Fibroblast of pulmonary artery (primary cell): Measurements from ENCODE around the gene PPP1CA.
"Not testable (repeated sequence)": the region's sequence is repeated elsewhere in the genome, so short reads cannot be mapped to it uniquely, and the experiment has no call there.

ENCODE experiments used
- DNase-seq: peaks from one replicate; pipeline ENCODE4 v3.0.0-alpha.2; 2010; ENCODE audit warnings: low read depth
- H3K4me3 ChIP-seq: replicated peaks from 2 replicates; pipeline ENCODE4 v1.5.1; 2011; ENCODE audit warnings: low read depth, mild to moderate bottlenecking, control low read depth, low read length, moderate library complexity
- TF ChIP-seq, protein P1 (sequence below): IDR thresholded peaks from 2 replicates; pipeline ENCODE4 v1.5.1; 2011; ENCODE audit warnings: mild to moderate bottlenecking, control low read depth, low read length, inconsistent platforms; ENCODE audit errors: missing control alignments

Gene PPP1CA

DNA sequence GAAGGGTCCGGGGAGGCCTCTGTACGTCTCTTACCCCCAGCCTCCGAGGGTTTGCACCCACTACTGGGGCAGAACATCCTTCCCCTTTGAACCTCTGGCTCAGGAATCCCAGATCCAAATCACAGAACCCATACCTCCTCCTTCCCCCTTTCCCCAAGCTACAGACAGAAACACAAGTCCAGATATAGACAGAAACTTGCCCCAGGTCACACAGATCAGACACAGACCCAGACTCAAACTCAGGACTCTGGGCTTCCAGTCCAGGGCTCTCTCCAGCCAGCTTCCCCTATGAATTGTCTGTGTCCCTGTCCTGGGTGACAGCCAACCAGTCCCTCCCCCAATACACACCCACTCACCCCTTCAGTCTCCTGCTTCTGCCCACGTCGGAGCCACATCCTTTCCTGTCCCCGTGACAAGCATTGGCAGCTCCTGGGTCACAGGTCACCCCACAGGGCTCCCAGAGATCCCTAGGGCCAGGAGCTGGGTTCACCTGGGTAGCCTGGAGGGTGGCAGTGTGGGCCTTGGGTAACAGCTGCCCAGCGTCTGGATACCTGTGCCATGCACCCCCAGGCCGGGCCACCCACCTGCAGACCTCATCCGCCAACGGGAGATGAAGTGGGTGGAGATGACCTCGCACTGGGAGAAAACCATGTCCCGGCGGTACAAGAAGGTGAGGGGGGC, 3.0 kb upstream of the PPP1CA start:
- H3K4me3 ChIP-seq = no peak overlapping the region
- DNase-seq = no peak

GRCh38 chr11:67403085-67403484, 1.4 kb upstream of the PPP1CA start:
- not testable (repeated sequence) for DNase-seq, H3K4me3 ChIP-seq

More for the DNA sequence above, 3.0 kb upstream of the PPP1CA start:
- TF ChIP-seq, protein P1, sequence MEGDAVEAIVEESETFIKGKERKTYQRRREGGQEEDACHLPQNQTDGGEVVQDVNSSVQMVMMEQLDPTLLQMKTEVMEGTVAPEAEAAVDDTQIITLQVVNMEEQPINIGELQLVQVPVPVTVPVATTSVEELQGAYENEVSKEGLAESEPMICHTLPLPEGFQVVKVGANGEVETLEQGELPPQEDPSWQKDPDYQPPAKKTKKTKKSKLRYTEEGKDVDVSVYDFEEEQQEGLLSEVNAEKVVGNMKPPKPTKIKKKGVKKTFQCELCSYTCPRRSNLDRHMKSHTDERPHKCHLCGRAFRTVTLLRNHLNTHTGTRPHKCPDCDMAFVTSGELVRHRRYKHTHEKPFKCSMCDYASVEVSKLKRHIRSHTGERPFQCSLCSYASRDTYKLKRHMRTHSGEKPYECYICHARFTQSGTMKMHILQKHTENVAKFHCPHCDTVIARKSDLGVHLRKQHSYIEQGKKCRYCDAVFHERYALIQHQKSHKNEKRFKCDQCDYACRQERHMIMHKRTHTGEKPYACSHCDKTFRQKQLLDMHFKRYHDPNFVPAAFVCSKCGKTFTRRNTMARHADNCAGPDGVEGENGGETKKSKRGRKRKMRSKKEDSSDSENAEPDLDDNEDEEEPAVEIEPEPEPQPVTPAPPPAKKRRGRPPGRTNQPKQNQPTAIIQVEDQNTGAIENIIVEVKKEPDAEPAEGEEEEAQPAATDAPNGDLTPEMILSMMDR = no peak

DNA sequence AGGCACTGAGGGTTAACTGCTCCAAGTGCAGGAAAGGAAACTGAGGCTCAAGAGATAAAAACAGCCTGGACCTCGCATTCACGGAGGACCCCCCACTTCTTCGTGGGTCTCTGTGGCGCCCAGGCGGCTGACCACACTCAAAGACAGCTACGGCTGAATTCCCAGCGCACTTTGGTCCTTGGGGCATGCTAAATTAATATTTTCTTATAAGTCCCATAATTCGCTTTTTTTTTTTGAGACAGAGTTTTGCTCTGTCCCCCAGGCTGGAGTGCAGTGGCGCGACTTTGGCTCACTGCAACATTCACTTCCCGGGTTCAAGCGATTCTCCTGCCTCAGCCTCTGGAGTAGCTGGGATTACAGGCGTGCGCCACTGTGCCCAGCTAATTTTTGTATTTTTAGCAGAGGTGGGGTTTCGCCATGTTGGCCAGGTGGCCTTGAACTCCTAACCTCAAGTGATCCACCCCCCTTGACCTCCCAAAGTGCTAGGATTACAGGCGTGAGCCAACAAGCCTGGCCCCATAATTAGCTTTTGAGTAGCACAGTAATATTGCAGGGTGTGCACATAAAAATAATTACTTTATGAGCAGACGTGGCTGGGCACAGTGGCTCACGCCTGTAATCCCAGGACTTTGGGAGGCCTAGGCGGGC, 658 bp upstream of the PPP1CA start:
- DNase-seq = not testable (repeated sequence)
- H3K4me3 ChIP-seq = peak overlapping the region; percentile 44

GRCh38 chr11:67400942-67401494, 640 bp downstream of the PPP1CA start:
- DNase-seq = no peak

GRCh38 chr11:67400251-67400941, 1.3 kb downstream of the PPP1CA start:
- H3K4me3 ChIP-seq = peak overlapping the region; percentile 91
- no peak for DNase-seq
- TF ChIP-seq, protein P1 = no peak

More at GRCh38 chr11:67400942-67401494, 640 bp downstream of the PPP1CA start:
- TF ChIP-seq, protein P1 = no peak
- H3K4me3 ChIP-seq = peak overlapping the region; percentile 91

DNA sequence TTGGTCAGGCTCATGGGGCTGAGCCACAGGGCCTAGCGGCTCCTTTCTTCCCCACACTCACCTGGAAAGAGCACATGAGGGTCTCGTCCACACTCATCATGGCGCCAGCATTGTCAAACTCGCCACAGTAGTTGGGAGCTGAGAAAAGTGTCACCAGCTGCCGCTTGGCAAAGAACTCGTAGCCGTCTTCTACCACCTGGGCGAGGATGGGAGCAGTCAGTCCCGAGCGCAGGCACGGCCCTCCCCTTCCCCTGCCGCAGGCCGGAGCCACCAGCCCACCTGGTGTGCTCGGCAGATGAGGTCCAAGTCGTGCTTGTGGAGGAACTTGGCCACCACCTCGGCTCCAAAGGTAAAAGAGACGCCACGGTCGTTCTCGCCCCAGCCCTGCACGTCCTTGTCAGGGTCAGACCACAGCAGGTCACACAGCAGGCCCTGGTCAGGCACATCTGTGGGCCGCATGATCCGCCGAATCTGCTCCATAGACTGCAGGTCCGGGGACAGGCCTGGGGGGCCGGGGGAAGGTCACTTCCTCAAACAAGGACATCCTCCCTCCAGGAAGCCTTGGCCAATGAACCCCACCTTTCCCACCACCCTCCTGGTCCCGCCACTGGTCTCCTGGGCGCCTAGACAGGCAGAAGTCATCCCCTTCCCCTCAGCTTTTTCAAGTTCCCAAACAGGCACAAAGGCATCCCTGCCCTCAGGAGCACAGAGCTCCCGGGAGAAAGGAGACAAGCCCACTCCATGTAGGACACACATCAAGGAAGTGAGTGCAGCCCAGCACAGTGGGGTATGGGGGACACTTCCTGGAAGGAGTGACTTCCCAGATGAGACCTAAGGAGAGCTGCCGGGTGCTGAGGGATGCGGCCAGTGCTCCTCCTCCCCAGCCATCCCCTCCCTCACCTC, 2.7 kb downstream of the PPP1CA start:
- DNase-seq = no peak
- H3K4me3 ChIP-seq = no peak overlapping the region
- TF ChIP-seq, protein P1 = no peak

- TF ChIP-seq, protein P1 = no peak
- H3K4me3 ChIP-seq = no peak overlapping the region
- no peak for DNase-seq
These were observed 3.5 kb downstream of the PPP1CA start for GRCh38 chr11:67397986-67398660.
